ENCODE data around the gene CMSS1.
A peak's percentile ranks its signal among the peaks of the same experiment; 100 is the strongest.

The CMSS1 gene

DNA sequence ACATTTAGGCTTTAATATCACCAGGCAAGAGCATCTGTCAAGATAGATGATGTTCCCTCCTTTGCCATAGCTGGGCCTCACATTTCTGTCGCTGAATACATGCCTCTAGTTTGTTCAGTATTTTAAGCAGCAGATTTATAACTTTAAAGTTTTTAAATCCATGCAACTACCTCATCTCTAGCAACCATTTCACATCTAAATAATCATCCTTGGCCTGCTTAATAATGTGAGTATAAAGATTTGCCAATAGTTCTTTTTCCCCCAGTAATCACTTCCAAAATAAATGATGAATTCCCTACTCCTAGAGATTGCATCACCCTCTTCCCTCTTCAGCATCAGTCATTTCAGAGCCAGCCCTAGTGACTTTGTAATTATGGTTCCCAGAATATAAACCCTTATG lies 332.8 kb downstream of the CMSS1 start:
- no peak for DNase-seq (ENCODE audit: low read depth, low spot score)
- no peak overlapping the region for H3K27ac ChIP-seq

DNA sequence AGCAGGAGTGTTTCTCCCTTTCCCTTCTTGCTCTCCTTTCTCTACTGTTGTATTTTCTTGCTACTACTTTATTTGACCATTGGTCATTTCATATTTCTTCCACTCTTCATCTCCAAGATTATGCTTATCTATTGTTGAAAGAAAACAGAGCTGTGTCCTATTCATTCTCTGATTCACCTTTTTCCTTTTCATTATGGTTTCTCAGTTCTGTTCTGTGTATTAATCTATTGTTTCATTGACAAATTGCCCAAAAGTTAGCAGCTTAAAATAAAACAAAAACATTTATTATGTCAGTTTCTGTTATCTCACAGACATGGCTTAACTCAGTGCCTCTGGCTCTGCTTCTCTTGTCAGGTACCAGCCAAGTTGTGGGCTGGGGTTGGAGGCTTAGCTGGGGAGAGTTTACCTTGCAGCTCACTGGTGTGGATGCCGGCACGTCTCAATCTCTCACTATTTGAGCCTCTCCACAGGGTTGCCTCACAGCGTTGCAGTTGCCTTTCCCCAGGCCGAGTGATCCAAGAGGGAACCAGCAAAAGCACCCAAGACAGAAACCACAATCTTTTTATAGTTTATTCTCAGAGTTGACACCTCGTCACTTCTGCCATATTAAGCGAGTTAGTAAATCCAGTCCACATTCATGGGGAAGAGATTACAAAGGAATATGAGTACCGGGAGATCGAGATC lies 333.5 kb downstream of the CMSS1 start:
- H3K27ac ChIP-seq, result no peak overlapping the region
- no peak for DNase-seq (ENCODE audit: low read depth, low spot score)

DNA sequence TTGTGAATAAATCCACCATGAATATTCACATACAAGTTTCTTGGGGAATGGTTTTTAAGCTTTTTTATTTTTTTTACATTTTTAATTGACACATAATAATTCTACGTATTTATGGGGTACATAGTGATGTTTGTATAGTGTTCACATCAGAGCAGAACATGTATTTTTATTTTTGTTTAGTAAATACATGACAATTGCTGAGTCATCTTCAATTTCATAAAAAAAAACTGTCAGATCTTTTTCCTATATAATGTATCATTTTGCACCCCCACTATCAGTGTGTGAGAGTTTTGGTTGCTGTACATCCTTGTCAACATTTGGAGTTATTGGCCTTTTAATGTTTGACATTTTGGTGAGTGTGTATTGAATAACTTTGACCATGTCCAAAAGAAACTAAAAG lies 336.5 kb downstream of the CMSS1 start:
- DNase-seq (ENCODE audit: low read depth, low spot score), result no peak
- H3K27ac ChIP-seq, result no peak overlapping the region

- no peak overlapping the region for H3K27ac ChIP-seq
- DNase-seq (ENCODE audit: low read depth, low spot score), result no peak
Measured at GRCh38 chr3:100155128-100155527, 337.5 kb downstream of the CMSS1 start.

GRCh38 chr3:100155590-100155989 lies 337.9 kb downstream of the CMSS1 start:
- no peak overlapping the region for H3K27ac ChIP-seq
- no peak for DNase-seq (ENCODE audit: low read depth, low spot score)

DNA sequence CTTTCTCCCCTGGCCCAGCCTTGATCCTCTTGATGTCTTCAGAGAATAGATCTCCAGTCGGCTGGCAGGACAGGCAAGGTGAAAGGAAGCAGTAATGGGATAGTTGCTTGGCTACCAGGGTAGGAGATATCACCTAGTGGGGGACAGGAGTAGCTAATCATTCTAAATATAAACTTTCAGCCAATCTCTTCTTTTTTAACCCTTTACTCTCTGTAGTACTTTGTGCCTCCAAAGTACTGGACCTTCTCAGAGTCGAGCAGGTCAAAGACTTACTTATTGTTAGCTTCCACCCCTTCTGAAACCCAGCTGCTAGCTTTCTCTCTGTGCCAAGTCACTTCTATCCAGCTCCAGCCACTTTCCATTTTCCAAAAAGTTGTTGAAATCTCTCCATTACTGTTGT lies 340.0 kb downstream of the CMSS1 start:
- no peak for DNase-seq (ENCODE audit: low read depth, low spot score)
- H3K27ac ChIP-seq, result no peak overlapping the region

GRCh38 chr3:100158918-100159330 lies 341.3 kb downstream of the CMSS1 start:
- peak overlapping the region; percentile 21 for H3K27ac ChIP-seq
- no peak for DNase-seq (ENCODE audit: low read depth, low spot score)

GRCh38 chr3:100159331-100160153 lies 341.9 kb downstream of the CMSS1 start:
- DNase-seq (ENCODE audit: low read depth, low spot score), result no peak
- H3K27ac ChIP-seq, result peak overlapping the region; percentile 21

DNA sequence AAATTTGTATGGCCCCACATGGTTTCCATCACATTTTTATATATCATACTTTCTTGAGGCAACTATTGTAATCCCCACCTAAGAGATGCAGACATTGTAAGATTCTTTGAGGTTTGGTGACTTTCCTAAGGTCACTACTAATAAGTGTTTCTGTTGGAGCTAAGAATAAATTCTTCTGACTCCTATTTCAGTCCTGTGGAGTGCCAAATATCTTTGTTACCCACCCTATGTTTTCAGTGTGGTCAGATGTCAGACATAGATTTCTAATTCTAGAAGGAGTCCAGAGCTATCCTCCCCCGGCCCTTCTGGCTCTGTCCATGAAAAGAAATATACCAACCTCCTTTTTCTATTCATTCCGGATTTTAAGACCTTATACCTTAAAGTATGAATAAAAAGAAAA lies 342.9 kb downstream of the CMSS1 start:
- DNase-seq (ENCODE audit: low read depth, low spot score), result no peak
- H3K27ac ChIP-seq, result no peak overlapping the region

GRCh38 chr3:100163787-100164186 lies 346.1 kb downstream of the CMSS1 start:
- H3K27ac ChIP-seq, result no peak overlapping the region
- DNase-seq (ENCODE audit: low read depth, low spot score), result no peak

DNA sequence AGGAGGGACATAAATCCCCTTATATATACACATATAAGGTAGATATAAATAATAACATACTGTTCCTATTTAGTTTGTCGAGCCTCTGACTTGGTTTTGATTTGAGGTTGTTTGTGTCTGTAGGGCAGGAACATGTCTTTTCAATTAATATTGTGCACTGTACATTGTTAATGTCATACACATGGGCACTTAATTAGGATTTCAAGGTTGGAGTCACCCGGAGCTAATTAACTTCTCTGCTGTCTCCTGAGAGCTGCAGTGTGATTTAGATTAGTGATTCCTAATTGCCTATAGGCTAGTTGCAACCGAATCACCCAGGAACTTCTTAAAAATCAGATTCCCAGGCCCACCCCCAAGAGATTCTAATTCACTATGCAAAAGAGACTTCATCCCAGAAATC lies 347.1 kb downstream of the CMSS1 start:
- DNase-seq (ENCODE audit: low read depth, low spot score), result no peak
- no peak overlapping the region for H3K27ac ChIP-seq

DNA sequence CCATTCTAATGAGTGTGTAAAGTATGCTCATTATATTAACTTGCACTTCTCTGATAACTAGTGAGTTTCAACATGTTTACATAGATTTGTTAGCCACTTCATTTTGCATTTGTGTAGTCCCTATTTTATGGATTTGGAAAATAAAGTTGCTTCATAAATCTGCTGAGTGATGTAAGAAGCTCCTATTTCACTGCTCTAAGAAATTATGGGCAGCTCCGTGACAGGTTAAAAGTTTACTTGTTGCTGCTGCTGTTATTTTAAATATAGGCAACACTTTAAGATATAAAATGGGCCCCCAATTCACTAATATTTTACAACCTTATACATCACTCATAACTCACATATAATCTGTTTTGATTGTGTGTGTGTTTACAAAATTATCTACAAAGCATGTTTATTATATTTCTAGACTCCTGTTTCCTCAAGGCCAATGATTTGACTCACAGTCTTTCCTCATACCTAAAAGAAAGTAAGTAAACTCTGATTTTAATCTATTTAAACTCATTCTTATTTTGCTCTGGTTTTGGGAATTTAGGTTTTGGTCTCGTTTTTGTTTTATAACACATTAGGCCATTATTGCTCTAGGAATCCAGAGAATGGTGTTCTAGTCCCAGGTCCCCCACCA lies 348.4 kb downstream of the CMSS1 start:
- no peak overlapping the region for H3K27ac ChIP-seq
- DNase-seq (ENCODE audit: low read depth, low spot score), result no peak

- no peak for DNase-seq (ENCODE audit: low read depth, low spot score)
- no peak overlapping the region for H3K27ac ChIP-seq
Measured at GRCh38 chr3:100169201-100169920, 351.7 kb downstream of the CMSS1 start.

- no peak for DNase-seq (ENCODE audit: low read depth, low spot score)
- no peak overlapping the region for H3K27ac ChIP-seq
Measured at GRCh38 chr3:100170486-100170885, 352.8 kb downstream of the CMSS1 start.

DNA sequence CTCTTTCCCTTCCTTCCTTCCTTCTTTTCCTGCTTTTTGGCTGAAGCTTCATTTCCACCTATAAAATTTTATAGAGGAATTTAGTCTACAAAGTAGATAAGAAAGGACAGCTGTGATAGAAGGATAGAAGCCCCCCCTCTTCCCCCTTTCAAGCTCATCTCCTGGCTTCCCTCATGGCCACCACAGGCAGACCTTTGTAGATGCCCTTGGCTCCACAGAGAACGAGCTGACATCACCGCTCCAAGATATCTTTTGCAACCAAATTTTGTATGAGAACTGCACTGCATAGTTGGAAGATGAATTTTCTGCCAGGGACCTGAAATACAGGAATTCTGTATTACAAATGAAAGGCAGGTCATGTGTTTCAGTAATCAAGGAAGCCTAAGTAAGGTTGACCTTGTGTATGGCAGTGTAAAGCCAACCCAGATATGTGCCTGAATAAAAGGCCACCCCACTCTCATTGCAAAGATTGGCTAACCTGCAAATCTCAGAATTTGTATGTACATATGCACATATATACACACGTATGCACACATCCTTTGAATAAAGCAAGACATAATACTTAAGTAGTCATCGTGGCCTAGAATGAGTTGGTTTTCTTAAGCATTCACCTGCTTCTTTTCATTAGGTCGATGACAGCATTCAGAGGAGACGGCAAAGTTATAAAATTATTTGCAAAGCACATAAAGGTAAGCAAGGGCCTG lies 353.7 kb downstream of the CMSS1 start:
- DNase-seq (ENCODE audit: low read depth, low spot score), result no peak
- H3K27ac ChIP-seq, result no peak overlapping the region

DNA sequence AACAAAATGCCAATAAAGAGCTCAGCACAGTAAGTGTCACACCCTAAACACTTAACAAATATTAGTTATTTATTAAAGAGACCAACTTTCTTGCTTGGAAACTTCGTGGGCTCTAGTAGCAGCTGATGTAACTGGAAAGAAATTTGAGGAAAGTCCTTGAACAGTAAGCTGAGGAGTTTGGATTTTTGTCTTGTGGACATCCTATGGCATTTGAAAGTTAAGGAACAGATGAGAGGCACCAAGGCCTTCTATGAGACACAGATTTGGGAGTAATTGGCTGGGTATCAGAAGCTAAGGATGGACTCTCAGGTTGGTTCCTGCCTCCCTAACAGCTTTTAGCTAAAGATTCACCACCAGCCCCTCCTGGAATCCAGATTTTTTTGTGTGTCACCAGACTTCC lies 356.3 kb downstream of the CMSS1 start:
- no peak for DNase-seq (ENCODE audit: low read depth, low spot score)
- no peak overlapping the region for H3K27ac ChIP-seq

DNA sequence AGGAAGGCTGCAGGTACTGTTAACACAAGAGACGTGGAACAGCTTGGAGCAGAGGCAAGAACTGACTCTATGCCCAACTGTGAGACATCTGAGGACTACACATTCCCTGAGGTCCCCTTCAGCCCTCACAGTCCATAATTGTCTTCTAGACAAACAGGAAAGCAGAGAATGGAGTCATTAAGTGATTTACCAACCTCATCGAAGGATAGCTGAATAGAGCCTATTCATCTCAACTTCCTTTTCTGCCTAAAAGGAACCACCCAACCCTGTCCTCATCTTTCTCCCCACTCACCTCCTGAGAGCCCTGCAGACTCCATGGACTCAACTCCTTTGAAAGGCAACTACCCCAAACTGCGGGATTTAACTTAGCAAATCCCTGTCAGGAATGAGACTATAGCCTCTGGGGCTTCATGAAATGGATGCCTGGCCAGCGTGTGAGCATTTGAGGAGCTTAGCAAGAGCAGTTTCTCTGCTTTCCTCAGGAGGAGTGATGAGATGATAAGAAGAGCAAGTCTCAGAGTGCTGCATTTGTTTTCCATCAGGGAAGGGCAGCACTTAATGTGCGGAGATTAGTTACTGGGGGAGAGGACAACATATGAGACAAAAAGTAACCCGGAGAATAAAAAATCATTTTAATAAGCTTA lies 358.1 kb downstream of the CMSS1 start:
- DNase-seq (ENCODE audit: low read depth, low spot score), result no peak

DNA sequence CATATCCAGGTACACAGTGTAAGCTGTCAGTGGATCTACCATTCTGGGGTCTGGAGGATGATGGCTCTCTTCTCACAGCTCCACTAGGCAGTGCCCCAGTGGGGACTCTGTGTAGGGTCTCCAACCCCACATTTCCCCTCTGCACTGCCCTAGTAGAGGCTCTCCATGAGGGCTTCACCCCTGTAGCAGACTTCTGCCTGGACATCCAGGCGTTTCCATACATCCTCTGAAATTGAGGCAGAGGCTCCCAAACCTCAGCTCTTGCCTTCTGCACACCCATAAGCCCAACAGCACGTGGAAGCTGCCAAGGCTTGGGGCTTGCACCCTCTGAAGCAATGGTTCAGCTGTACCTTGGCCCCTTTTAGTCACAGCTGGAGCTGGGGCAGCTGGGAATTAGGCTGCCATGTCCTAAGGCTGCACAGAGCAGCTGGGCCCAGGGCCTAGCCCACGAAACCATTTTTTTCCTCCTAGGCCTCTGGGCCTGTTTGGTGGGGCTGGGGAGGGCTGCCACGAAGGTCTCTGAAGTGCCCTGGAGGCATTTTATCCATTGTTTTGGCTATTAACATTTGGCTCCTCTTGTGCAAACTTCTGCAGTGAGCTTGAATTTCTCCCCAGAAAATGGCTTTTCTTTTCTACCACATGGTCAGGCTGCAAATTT lies 362.2 kb downstream of the CMSS1 start:
- H3K27ac ChIP-seq, result no peak overlapping the region
- no peak for DNase-seq (ENCODE audit: low read depth, low spot score)

More for the DNA sequence above, 358.1 kb downstream of the CMSS1 start:
- H3K27ac ChIP-seq, result no peak overlapping the region

- no peak for DNase-seq (ENCODE audit: low read depth, low spot score)
Measured at GRCh38 chr3:100183608-100184125, 366.0 kb downstream of the CMSS1 start.

More at GRCh38 chr3:100183608-100184125, 366.0 kb downstream of the CMSS1 start:
- no peak overlapping the region for H3K27ac ChIP-seq

Data from epithelial cell of prostate (primary cell).